Measurements from ENCODE around the gene AK8. TPM values are rescaled to one million over a fixed set of nuclear protein-coding genes. Genes with fewer than 3 reads are reported as not detected.

The AK8 gene
- total RNA-seq, 1 donor from 2014 or later, result 0.46 TPM

DNA sequence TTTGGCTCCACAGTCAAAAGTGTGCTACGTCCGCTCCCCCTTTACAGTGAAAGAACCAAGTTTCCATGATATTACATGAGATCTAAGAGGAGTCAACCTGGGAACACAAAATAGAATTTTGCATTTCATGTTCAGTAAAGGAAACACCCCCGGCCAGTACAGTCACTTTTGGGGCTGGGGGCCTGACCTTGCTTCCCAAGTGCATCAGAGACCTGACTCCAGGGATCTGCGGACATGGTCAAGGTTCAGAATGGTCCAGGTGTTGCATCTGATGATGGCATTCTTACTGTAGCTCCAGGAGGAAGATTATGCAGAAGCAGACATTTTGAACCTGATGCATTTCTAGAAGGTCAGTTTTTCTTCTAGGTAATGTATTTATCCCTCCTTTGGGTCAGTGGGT, 39.8 kb downstream of the AK8 start:
- no peak for DNase-seq (ENCODE audit: low read depth)
- TF ChIP-seq, protein P1, sequence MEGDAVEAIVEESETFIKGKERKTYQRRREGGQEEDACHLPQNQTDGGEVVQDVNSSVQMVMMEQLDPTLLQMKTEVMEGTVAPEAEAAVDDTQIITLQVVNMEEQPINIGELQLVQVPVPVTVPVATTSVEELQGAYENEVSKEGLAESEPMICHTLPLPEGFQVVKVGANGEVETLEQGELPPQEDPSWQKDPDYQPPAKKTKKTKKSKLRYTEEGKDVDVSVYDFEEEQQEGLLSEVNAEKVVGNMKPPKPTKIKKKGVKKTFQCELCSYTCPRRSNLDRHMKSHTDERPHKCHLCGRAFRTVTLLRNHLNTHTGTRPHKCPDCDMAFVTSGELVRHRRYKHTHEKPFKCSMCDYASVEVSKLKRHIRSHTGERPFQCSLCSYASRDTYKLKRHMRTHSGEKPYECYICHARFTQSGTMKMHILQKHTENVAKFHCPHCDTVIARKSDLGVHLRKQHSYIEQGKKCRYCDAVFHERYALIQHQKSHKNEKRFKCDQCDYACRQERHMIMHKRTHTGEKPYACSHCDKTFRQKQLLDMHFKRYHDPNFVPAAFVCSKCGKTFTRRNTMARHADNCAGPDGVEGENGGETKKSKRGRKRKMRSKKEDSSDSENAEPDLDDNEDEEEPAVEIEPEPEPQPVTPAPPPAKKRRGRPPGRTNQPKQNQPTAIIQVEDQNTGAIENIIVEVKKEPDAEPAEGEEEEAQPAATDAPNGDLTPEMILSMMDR (conservative IDR thresholded peaks at IDR 0.05; ENCODE audit: low read depth, low read length), result no peak
- H3K4me3 ChIP-seq (ENCODE audit: low read depth, low read length), result no peak overlapping the region

DNA sequence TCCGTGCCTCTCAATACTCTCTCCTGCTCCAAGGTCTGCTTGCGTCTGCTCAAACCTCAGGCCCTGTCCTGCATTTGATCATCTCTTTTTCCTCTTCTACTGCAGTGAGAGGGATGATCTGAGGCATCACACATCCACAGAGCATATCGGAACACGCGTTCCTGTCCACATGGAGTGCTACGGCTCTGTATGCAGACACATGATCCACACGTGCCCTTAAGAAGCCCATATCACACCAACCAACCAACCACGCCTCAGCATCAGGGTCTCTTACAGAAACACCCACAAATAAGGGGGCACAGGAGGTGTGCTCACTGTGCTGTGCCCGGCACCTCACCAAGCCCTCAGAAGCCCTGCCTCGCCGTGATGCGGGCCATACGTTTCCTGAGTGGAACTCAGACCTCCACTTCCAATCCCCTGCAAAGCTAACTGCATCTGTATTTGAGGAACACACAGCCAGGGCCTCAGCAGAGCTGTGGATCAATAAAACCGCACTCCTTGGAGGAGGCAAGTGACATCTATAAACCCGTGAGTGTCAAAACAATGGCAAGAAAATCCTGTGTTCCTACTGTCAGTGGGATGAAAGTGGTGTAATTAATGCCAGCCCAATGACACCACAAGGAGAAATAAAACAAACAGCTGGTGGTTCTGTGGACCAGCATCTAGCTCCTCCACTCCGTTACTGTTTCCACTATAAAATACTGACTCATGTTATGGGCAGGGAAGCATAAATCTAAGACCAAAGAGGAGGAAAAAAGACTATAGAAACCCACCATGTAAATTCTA, 40.4 kb downstream of the AK8 start:
- TF ChIP-seq, protein P1 (conservative IDR thresholded peaks at IDR 0.05; ENCODE audit: low read depth, low read length), result no peak
- no peak overlapping the region for H3K4me3 ChIP-seq (ENCODE audit: low read depth, low read length)
- DNase-seq (ENCODE audit: low read depth), result no peak

DNA sequence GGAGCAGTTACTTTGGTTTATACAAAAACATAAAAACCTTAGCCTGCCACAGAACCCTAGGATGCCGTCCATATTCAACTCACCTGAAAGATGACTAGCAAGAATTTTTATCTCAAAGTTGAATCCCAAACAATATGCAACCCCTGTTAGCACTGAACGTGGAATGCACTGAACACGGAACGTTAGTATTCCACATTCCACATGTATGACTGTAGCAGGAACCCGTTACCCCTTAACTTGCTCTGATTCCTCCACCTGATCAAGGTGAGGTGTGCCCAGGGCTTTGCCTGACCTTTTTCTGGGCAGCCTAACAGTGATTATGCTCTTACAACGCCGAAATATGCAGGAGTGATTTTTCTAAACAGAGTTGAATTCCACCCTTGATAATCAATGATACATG, 43.7 kb downstream of the AK8 start:
- DNase-seq (ENCODE audit: low read depth), result no peak
- TF ChIP-seq, protein P1 (conservative IDR thresholded peaks at IDR 0.05; ENCODE audit: low read depth, low read length), result no peak
- H3K4me3 ChIP-seq (ENCODE audit: low read depth, low read length), result no peak overlapping the region

DNA sequence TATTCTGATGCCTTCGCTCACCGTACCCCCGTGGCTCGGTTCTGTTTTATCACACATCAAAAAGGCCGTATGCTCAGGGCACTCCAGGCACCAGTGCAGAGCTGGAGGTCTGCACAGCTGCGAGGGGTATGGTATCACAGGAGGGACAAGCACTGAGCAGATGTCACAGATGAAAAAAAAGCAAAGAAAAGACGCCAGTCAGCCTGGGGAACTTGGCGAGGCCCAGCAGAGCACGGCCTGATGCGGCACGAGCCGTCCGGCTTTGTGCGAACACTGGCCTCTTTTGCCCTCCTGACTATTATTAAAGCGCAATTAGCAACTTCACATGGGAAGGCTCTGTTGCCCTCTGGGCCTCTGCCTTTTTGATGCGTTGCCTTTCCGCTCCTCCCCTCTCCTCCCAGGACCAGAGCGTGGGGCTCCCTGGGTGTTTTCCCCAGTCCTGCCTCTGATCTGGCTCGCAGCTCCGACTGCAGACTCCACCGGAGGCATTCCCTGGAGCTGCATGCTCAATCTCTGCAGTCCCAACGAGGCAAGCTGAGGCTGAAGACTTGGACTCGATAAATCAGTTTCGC, 44.4 kb downstream of the AK8 start:
- TF ChIP-seq, protein P1 (conservative IDR thresholded peaks at IDR 0.05; ENCODE audit: low read depth, low read length), result no peak
- H3K4me3 ChIP-seq (ENCODE audit: low read depth, low read length), result no peak overlapping the region
- no peak for DNase-seq (ENCODE audit: low read depth)

DNA sequence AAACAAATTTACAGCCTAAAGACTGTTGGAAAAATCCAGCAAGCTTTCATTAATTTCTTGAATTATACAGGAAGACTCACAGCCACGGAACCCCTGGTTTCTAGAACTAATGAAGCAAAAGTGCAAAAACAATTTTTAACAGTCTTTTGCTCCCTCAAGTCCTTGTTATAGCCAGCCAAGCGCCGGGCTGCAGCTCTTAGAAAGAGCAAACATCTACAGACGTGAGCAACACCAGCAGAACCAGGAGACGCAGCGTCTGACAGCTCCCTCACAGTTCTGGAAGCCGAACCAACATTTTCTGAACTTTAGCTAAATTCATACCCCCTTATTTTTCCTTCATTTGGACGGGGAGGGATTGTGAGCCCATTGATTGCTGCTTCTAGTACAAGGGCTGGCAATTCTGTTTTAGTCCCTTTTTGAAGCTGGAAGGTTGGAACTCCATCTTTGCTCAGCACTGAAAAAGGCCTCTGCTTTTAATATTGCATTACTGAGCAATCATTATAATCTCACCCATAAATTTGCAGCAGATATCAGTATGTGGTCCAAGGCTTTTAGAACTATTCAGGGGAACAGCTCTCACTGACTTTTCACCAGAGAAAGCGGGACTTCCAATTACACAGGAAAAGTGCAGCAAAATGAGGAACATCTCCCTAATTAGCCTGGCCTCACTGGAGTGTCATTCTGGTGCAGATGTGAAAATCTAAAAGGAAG, 45.8 kb downstream of the AK8 start:
- TF ChIP-seq, protein P1 (conservative IDR thresholded peaks at IDR 0.05; ENCODE audit: low read depth, low read length), result no peak
- no peak overlapping the region for H3K4me3 ChIP-seq (ENCODE audit: low read depth, low read length)
- DNase-seq (ENCODE audit: low read depth), result no peak

DNA sequence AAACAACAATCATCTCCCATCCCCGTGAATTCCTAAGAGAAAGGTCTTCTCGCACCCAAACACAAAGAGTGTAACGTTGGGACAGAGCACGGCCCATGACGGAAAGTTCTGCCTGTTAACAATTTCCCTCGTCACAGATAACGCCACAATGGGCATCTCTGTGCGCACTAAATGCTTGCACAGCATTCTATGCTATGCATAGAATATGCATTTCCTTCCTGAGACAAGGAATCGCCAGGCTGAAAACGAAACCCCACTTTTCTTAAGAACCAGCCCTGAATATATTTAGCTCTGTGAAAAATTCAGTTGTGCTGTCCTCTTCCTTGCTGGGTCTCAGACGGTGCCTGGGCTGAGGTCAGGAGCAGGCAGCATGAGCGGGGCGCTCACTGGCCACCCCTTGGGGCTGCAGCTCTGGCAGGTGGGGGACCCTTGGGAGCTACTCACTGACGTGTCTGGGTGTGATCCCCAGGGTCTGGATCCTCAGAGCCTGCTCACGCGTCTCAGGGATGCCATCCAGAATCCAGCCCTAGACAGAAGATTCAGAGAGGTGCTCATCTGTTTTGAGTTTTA, 49.8 kb downstream of the AK8 start:
- H3K4me3 ChIP-seq (ENCODE audit: low read depth, low read length), result no peak overlapping the region
- TF ChIP-seq, protein P1 (conservative IDR thresholded peaks at IDR 0.05; ENCODE audit: low read depth, low read length), result no peak
- DNase-seq (ENCODE audit: low read depth), result no peak
